Measurements from ENCODE around the gene PLOD2. TPM values are rescaled to one million over a fixed set of nuclear protein-coding genes. Genes with fewer than 3 reads are reported as not detected.

Gene PLOD2
- total RNA-seq, 1 experiment from 2014 or later = 19.3 TPM

DNA sequence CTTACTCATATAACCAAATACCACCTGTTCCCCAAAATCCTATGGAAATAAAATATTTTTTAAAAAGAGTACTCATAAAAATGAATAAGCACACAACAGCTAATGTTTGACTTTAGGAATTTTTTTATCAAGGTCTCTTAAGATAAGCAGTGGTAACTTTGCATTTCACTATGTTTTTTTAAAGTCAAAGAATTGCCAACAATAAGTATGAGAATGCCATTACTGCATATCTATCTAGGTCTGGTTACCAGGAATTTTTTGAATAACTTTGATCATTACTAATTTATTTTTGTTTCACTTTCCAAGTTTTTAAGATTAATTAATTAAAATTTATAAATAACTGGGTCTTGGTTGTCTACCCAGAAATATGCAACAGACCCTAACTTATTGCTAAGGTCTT, 48.4 kb upstream of the PLOD2 start:
- Histone ChIP-seq H4K20me1 (ENCODE audit: control insufficient read depth, insufficient read depth, insufficient read length) (no peaks in the 10 kb centered on the region), H3T11ph (ENCODE audit: low read length) (no peak overlapping the region), H3K4me2 (ENCODE audit: insufficient read depth, insufficient read length, low read length) (no peak overlapping the region), H4K5ac (ENCODE audit: insufficient read length, low read depth, low read length) (no peak overlapping the region), H3K4me1 (ENCODE audit: insufficient read depth, low read length) (no peaks in the 10 kb centered on the region), H2AK5ac (ENCODE audit: insufficient read length, low read length) (no peak overlapping the region), H3K27ac (ENCODE audit: insufficient read length, low read depth, low read length) (no peak overlapping the region), H2BK20ac (ENCODE audit: low read depth, low read length, poor library complexity, severe bottlenecking) (no peak overlapping the region), H2BK120ac (ENCODE audit: low read depth, low read length, poor library complexity, severe bottlenecking) (no peak overlapping the region), H4K91ac (ENCODE audit: insufficient read length, low read depth, low read length) (no peak overlapping the region), H2BK5ac (ENCODE audit: insufficient read length, low read length) (no peak overlapping the region), H2BK15ac (ENCODE audit: low read depth, low read length) (no peak overlapping the region), H4K8ac (replicated peaks; ENCODE audit: insufficient read length, low read depth, low read length) (no peak overlapping the region), H3K4ac (ENCODE audit: low read depth, low read length) (no peak overlapping the region), H3K23me2 (ENCODE audit: insufficient read length, low read depth, low read length, poor library complexity, severe bottlenecking) (no peaks in the 10 kb centered on the region), H3K9ac (ENCODE audit: extremely low read depth, insufficient read length, low read length) (no peak overlapping the region), H3K79me1 (ENCODE audit: insufficient read depth, low read depth, low read length, poor library complexity, severe bottlenecking) (no peaks in the 10 kb centered on the region), H3K9me3 (ENCODE audit: control insufficient read depth, low read depth, low read length) (no peaks in the 10 kb centered on the region), H3K27me3 (ENCODE audit: insufficient read depth, low read length) (no peaks in the 10 kb centered on the region), H2AFZ (ENCODE audit: low read length) (no peak overlapping the region), H3K79me2 (ENCODE audit: insufficient read depth, low read length) (no peaks in the 10 kb centered on the region), H3K23ac (ENCODE audit: insufficient read length, low read depth, low read length) (no peak overlapping the region), H3K18ac (ENCODE audit: insufficient read length, low read depth, low read length) (no peak overlapping the region), H3K56ac (ENCODE audit: insufficient read length, low read depth, low read length) (no peak overlapping the region), H3K14ac (ENCODE audit: insufficient read depth, low read length) (no peak overlapping the region), H2BK12ac (ENCODE audit: insufficient read length, low read depth, low read length) (no peak overlapping the region)
- Mint-ChIP-seq H3K4me3 (no peak overlapping the region), H3K9me3 (no peaks in the 10 kb centered on the region), H3K36me3 (ENCODE audit: insufficient read depth in 1 of 3, low read depth in 3 of 3) (no peaks in the 10 kb centered on the region), H3K27ac (no peak overlapping the region), H3K4me1 (no peaks in the 10 kb centered on the region), H3K27me3 (ENCODE audit: low read depth) (no peaks in the 10 kb centered on the region)
- DNase-seq = no peak
- TF ChIP-seq, protein P1, sequence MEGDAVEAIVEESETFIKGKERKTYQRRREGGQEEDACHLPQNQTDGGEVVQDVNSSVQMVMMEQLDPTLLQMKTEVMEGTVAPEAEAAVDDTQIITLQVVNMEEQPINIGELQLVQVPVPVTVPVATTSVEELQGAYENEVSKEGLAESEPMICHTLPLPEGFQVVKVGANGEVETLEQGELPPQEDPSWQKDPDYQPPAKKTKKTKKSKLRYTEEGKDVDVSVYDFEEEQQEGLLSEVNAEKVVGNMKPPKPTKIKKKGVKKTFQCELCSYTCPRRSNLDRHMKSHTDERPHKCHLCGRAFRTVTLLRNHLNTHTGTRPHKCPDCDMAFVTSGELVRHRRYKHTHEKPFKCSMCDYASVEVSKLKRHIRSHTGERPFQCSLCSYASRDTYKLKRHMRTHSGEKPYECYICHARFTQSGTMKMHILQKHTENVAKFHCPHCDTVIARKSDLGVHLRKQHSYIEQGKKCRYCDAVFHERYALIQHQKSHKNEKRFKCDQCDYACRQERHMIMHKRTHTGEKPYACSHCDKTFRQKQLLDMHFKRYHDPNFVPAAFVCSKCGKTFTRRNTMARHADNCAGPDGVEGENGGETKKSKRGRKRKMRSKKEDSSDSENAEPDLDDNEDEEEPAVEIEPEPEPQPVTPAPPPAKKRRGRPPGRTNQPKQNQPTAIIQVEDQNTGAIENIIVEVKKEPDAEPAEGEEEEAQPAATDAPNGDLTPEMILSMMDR (conservative IDR thresholded peaks at IDR 0.05) = no peak

Measured in H9 (cell line).